ENCODE measurements around the gene SCYGR3. TPM values are rescaled to one million over a fixed set of nuclear protein-coding genes. Genes with fewer than 3 reads are reported as not detected.

Gene SCYGR3
- total RNA-seq, 1 experiment from 2014 or later: not detected

DNA sequence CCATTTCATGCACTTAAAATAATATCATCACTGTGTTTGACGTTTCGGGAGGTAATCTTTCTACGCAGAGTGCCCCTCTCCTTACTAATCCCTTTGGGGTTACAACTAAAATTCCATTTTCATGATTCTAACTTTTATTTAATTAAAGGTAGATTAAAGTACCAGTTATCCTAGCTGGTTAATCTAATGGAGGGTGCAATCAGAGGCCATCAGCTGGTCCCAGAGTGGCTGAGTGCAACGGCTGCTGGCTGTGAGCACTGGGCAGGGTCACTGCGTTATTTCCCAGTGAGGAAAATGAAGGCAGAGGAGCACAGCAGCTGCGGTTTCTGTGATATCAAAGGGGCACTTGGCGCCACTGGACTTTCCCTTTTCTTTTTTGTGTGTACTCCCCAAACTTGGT lies 14.8 kb upstream of the SCYGR3 start:
- TF ChIP-seq CTCF (conservative IDR thresholded peaks at IDR 0.05; ENCODE audit: low read depth, low read length): no peak
- TF ChIP-seq EZH2 (IDR thresholded peaks at IDR 0.05; ENCODE audit: low read length, unreplicated experiment): no peak
- no peak for TF ChIP-seq EZH2phosphoT487 (IDR thresholded peaks at IDR 0.05; ENCODE audit: borderline replicate concordance, low read length)
- Histone ChIP-seq H4K20me1 (ENCODE audit: low read length) (no peaks in the 10 kb centered on the region), H3F3A (ENCODE audit: low read length, unreplicated experiment) (no peaks in the 10 kb centered on the region), H3K27ac (ENCODE audit: low read length) (no peak overlapping the region), H3K27me3 (ENCODE audit: low read length) (no peaks in the 10 kb centered on the region), H3K4me3 (ENCODE audit: low read length) (no peak overlapping the region), H3K36me3 (ENCODE audit: low read depth, low read length) (no peaks in the 10 kb centered on the region), H3K4me1 (ENCODE audit: insufficient read depth, low read length) (no peaks in the 10 kb centered on the region), H3K9me3 (ENCODE audit: low read length) (no peaks in the 10 kb centered on the region), H3K9ac (ENCODE audit: low read length) (no peak overlapping the region), H3K9me2 (replicated peaks; ENCODE audit: low read length) (no peaks in the 10 kb centered on the region), H3K4me2 (ENCODE audit: low read length) (no peak overlapping the region), H2AFZ (ENCODE audit: low read length) (no peak overlapping the region), H3K79me2 (ENCODE audit: low read length) (no peaks in the 10 kb centered on the region)
- ATAC-seq (no peak), DNase-seq (no peak)
- no TSS peak for BruUV-seq (replicated peaks)
- POLR2A ChIA-PET (ENCODE audit: unreplicated experiment): no interaction called here
- intact Hi-C loops (cut with micrococcal nuclease): no loop called here
- CTCF ChIA-PET: no interaction called here

DNA sequence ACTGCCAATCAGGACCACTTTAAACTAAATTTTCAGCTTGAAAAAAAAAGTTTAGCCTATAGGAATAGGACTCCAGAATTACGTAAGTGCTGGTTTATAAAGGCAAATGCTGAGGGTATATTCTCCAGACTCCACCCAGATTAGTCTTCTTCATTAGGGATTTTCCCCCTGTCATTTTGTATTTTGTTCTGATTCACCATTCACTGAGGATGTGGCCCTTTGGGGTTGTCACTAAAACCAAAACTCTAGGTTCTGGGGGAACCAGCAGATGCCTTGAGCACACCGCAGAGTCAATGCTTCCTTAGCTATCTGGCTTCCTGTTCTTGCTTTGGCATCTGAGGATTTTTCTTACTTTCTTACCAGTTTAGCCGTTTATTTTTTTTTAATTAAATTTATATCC lies 13.1 kb upstream of the SCYGR3 start:
- no peaks in the 10 kb centered on the region for H3K36me3 ChIP-seq (ENCODE audit: low read depth, low read length)
- H3K9me2 ChIP-seq (replicated peaks; ENCODE audit: low read length): no peaks in the 10 kb centered on the region
- H3F3A ChIP-seq (ENCODE audit: low read length, unreplicated experiment): no peaks in the 10 kb centered on the region
- H3K9ac ChIP-seq (ENCODE audit: low read length): no peak overlapping the region
- no peak overlapping the region for H2AFZ ChIP-seq (ENCODE audit: low read length)
- H4K20me1 ChIP-seq (ENCODE audit: low read length): no peaks in the 10 kb centered on the region
- H3K9me3 ChIP-seq (ENCODE audit: low read length): no peaks in the 10 kb centered on the region
- H3K4me1 ChIP-seq (ENCODE audit: insufficient read depth, low read length): peaks cover 5% of the 10 kb centered on the region
- intact Hi-C loops (cut with micrococcal nuclease): no loop called here
- no peak overlapping the region for H3K4me2 ChIP-seq (ENCODE audit: low read length)
- TF ChIP-seq CTCF (conservative IDR thresholded peaks at IDR 0.05; ENCODE audit: low read depth, low read length) (no peak), EZH2phosphoT487 (IDR thresholded peaks at IDR 0.05; ENCODE audit: borderline replicate concordance, low read length) (no peak)
- H3K79me2 ChIP-seq (ENCODE audit: low read length): no peaks in the 10 kb centered on the region
- BruUV-seq (replicated peaks): no TSS peak
- no peak for ATAC-seq
- POLR2A ChIA-PET (ENCODE audit: unreplicated experiment): no interaction called here
- CTCF ChIA-PET: no interaction called here
- H3K27ac ChIP-seq (ENCODE audit: low read length): no peak overlapping the region
- H3K4me3 ChIP-seq (ENCODE audit: low read length): no peak overlapping the region
- DNase-seq: no peak
- no peaks in the 10 kb centered on the region for H3K27me3 ChIP-seq (ENCODE audit: low read length)

- ATAC-seq (no peak), DNase-seq (no peak)
- Histone ChIP-seq H3F3A (ENCODE audit: low read length, unreplicated experiment) (no peaks in the 10 kb centered on the region), H3K27ac (ENCODE audit: low read length) (no peak overlapping the region), H3K4me1 (ENCODE audit: insufficient read depth, low read length) (peaks cover 5% of the 10 kb centered on the region), H2AFZ (ENCODE audit: low read length) (no peak overlapping the region), H3K27me3 (ENCODE audit: low read length) (no peaks in the 10 kb centered on the region), H3K4me3 (ENCODE audit: low read length) (no peak overlapping the region), H3K9me3 (ENCODE audit: low read length) (no peaks in the 10 kb centered on the region), H4K20me1 (ENCODE audit: low read length) (no peaks in the 10 kb centered on the region), H3K36me3 (ENCODE audit: low read depth, low read length) (no peaks in the 10 kb centered on the region), H3K9ac (ENCODE audit: low read length) (no peak overlapping the region), H3K9me2 (replicated peaks; ENCODE audit: low read length) (no peaks in the 10 kb centered on the region), H3K79me2 (ENCODE audit: low read length) (no peaks in the 10 kb centered on the region), H3K4me2 (ENCODE audit: low read length) (no peak overlapping the region)
- TF ChIP-seq EZH2 (IDR thresholded peaks at IDR 0.05; ENCODE audit: low read length, unreplicated experiment) (no peak), CTCF (conservative IDR thresholded peaks at IDR 0.05; ENCODE audit: low read depth, low read length) (no peak)
- intact Hi-C loops (cut with micrococcal nuclease): no loop called here
- BruUV-seq (replicated peaks): no TSS peak
- POLR2A ChIA-PET (ENCODE audit: unreplicated experiment): no interaction called here
- CTCF ChIA-PET: no interaction called here
Observed at GRCh38 chr2:227626580-227627151, 12.0 kb upstream of the SCYGR3 start.

Data from PC-3 (cell line).